IMR-90 (cell line): ENCODE measurements around the gene UBE2D4. TPM values are rescaled to one million over a fixed set of nuclear protein-coding genes. Genes with fewer than 3 reads are reported as not detected.
"Not testable (repeated sequence)": the region's sequence is repeated elsewhere in the genome, so short reads cannot be mapped to it uniquely, and the experiment has no call there.

Experiments
- ATAC-seq: fragments of 200-7000 bp; cut with Tn5 transposase; 2 replicates; pipeline ENCODE4 v1.9.1; 2020; ENCODE audit warnings: low read depth, mild to moderate bottlenecking, moderate library complexity
- BruUV-seq: library from RNA; stranded (reverse); fragments of 400-500 nt; replicated peaks from 2 replicates; lab custom pipeline; 2021; lab: Mats Ljungman, UMichigan
- CTCF ChIA-PET: fragments of 300-600 bp; formaldehyde crosslinking; extraction: SDS; loops from one replicate; lab custom pipeline; 2021; ENCODE audit warnings: antibody characterized with exemption; lab: Yijun Ruan, JAX
- POLR2A ChIA-PET: fragments of 300-600 bp; sonication (Branson Sonifier 250); formaldehyde crosslinking; loops from one replicate; lab custom pipeline; 2022; ENCODE audit warnings: antibody characterized with exemption; ENCODE audit not compliant: unreplicated experiment; lab: Charles Lee
- DNase-seq: peaks from one replicate; pipeline ENCODE4 v3.0.0; 2013
- H2AFZ ChIP-seq: replicated peaks from 2 replicates; pipeline ENCODE3; 2013; ENCODE audit warnings: low read length, mild to moderate bottlenecking; ENCODE audit not compliant: poor library complexity
- H2AK5ac ChIP-seq: 2 replicates; pipeline ENCODE4 v1.6.1; 2013; ENCODE audit warnings: low read depth, low read length, inconsistent platforms
- H2AK9ac ChIP-seq: replicated peaks from 2 replicates; pipeline ENCODE3; 2013; ENCODE audit warnings: mild to moderate bottlenecking, low read depth, low read length, moderate library complexity; ENCODE audit not compliant: poor library complexity
- H2BK120ac ChIP-seq: 2 replicates; pipeline ENCODE4 v1.6.1; 2013; ENCODE audit warnings: low read depth, low read length, inconsistent platforms
- H2BK15ac ChIP-seq: 3 replicates; pipeline ENCODE4 v1.6.1; 2013; ENCODE audit warnings: low read depth, low read length, inconsistent platforms
- H2BK20ac ChIP-seq: 2 replicates; pipeline ENCODE4 v1.6.1; 2013; ENCODE audit warnings: low read depth, mild to moderate bottlenecking, inconsistent platforms, low read length, moderate library complexity
- H2BK5ac ChIP-seq: 2 replicates; pipeline ENCODE4 v1.6.1; 2013; ENCODE audit warnings: mild to moderate bottlenecking, low read depth, low read length, inconsistent platforms; ENCODE audit not compliant: poor library complexity, severe bottlenecking
- H3K14ac ChIP-seq: replicated peaks from 2 replicates; pipeline ENCODE4 v1.6.1; 2013; ENCODE audit warnings: low read depth, low read length, inconsistent platforms
- H3K18ac ChIP-seq: 2 replicates; pipeline ENCODE4 v1.6.1; 2013; ENCODE audit warnings: low read depth, low read length, control low read depth
- H3K23ac ChIP-seq: 2 replicates; pipeline ENCODE4 v1.6.1; 2013; ENCODE audit warnings: low read depth, low read length, inconsistent platforms
- H3K27ac ChIP-seq: 2 replicates; pipeline ENCODE4 v1.5.1; 2013; ENCODE audit warnings: mild to moderate bottlenecking, control low read depth, low read length; ENCODE audit not compliant: insufficient read depth
- H3K27me3 ChIP-seq: 2 replicates; pipeline ENCODE4 v1.6.1; 2013; ENCODE audit warnings: low read length; ENCODE audit not compliant: control insufficient read depth, insufficient read depth
- H3K36me3 ChIP-seq: 2 replicates; pipeline ENCODE4 v1.6.1; 2013; ENCODE audit warnings: low read length, mixed read lengths; ENCODE audit not compliant: control insufficient read depth, insufficient read depth
- H3K4ac ChIP-seq: 2 replicates; pipeline ENCODE4 v1.6.1; 2013; ENCODE audit warnings: low read depth, low read length, inconsistent platforms
- H3K4me1 ChIP-seq: 2 replicates; pipeline ENCODE4 v1.6.1; 2013; ENCODE audit warnings: low read length, mixed read lengths; ENCODE audit not compliant: control insufficient read depth, insufficient read depth
- H3K4me2 ChIP-seq: 2 replicates; pipeline ENCODE4 v1.6.1; 2013; ENCODE audit warnings: low read depth, mild to moderate bottlenecking, control low read depth, low read length, moderate library complexity
- H3K4me3 ChIP-seq: 2 replicates; pipeline ENCODE4 v1.5.1; 2013; ENCODE audit warnings: low read depth, mild to moderate bottlenecking, control low read depth, low read length, moderate library complexity; ENCODE audit not compliant: insufficient read depth
- H3K56ac ChIP-seq: 2 replicates; pipeline ENCODE4 v1.6.1; 2013; ENCODE audit warnings: low read length, inconsistent platforms; ENCODE audit not compliant: insufficient read depth; ENCODE audit errors: extremely low read depth
- H3K79me1 ChIP-seq, 2 experiments: 2 replicates each; pipeline ENCODE4 v1.6.1; 2013; ENCODE audit warnings: low read length in 2 of 2, inconsistent platforms in 1 of 2, low read depth in 1 of 2
- H3K9ac ChIP-seq: 2 replicates; pipeline ENCODE4 v1.6.1; 2013; ENCODE audit warnings: low read depth, low read length, control low read depth
- H3K9me1 ChIP-seq: 2 replicates; pipeline ENCODE4 v1.6.1; 2013; ENCODE audit warnings: low read length, inconsistent platforms; ENCODE audit not compliant: insufficient read depth
- H3K9me3 ChIP-seq: 2 replicates; pipeline ENCODE4 v1.6.1; 2013; ENCODE audit warnings: low read length; ENCODE audit not compliant: control insufficient read depth, insufficient read depth
- H4K20me1 ChIP-seq: 2 replicates; pipeline ENCODE4 v1.6.1; 2013; ENCODE audit warnings: low read length, inconsistent platforms; ENCODE audit not compliant: insufficient read depth
- H4K5ac ChIP-seq: 2 replicates; pipeline ENCODE4 v1.6.1; 2013; ENCODE audit warnings: mild to moderate bottlenecking, low read depth, low read length, control low read depth
- H4K8ac ChIP-seq, 2 experiments: 2 replicates each; pipeline ENCODE4 v1.6.1; 2013; ENCODE audit warnings: low read depth in 2 of 2, low read length in 2 of 2, control low read depth in 1 of 2, inconsistent platforms in 1 of 2
- H4K91ac ChIP-seq: 2 replicates; pipeline ENCODE4 v1.6.1; 2013; ENCODE audit warnings: low read depth, low read length, inconsistent platforms; ENCODE audit not compliant: insufficient read depth
- CEBPB ChIP-seq: IDR thresholded peaks from 2 replicates; pipeline ENCODE4 v1.6.1; 2012; ENCODE audit warnings: low read depth, low read length, improper control_type of control experiment
- WGBS, 2 experiments: methylation state at CpG; one replicate each; pipeline versions ENCODE4 v1.1.5 to v1.1.7; 2013; ENCODE audit warnings: missing lambda C conversion rate in 2 of 2; ENCODE audit not compliant: insufficient read length in 1 of 2; ENCODE audit errors: extremely low coverage in 2 of 2; 5-methylcytosine and 5-hydroxymethylcytosine counted together
- dilution Hi-C: fragments of 300-500 bp; cut with HindIII; formaldehyde crosslinking; loops from one replicate; pipeline ENCODE4 v1.14.3; 2018; ENCODE audit warnings: low sequenced_read_pairs; ENCODE audit not compliant: unreplicated experiment
- in situ Hi-C: fragments of 300-500 bp; cut with MboI; formaldehyde crosslinking; loops from 3 replicates; pipeline ENCODE4 v1.14.3; 2019; ENCODE audit warnings: low sequenced_read_pairs, inconsistent platforms, mixed read lengths
- intact Hi-C: fragments of 100-400 bp; cut with micrococcal nuclease; formaldehyde crosslinking; loops from 2 replicates; pipeline ENCODE4 v1.10.0; 2022
- polyA plus RNA-seq, 3 experiments: library from polyadenylated mRNA; depleted of rRNA; stranded (reverse); fragments of >200 nt; gene quantifications; 2 replicates each; pipeline ENCODE4 v1.2.3, GENCODE V29; 2012; ENCODE audit warnings: low replicate concordance in 1 of 3
- total RNA-seq: library from RNA; depleted of rRNA; stranded (reverse); fragments of >200 nt; gene quantifications from 2 replicates; pipeline ENCODE4 v1.2.3, GENCODE V29; 2012

The UBE2D4 gene
- total and polyA plus RNA-seq, 2 of the 4 experiments (the other 2 are of a cell fraction) = 9.7 to 10.5 TPM

DNA sequence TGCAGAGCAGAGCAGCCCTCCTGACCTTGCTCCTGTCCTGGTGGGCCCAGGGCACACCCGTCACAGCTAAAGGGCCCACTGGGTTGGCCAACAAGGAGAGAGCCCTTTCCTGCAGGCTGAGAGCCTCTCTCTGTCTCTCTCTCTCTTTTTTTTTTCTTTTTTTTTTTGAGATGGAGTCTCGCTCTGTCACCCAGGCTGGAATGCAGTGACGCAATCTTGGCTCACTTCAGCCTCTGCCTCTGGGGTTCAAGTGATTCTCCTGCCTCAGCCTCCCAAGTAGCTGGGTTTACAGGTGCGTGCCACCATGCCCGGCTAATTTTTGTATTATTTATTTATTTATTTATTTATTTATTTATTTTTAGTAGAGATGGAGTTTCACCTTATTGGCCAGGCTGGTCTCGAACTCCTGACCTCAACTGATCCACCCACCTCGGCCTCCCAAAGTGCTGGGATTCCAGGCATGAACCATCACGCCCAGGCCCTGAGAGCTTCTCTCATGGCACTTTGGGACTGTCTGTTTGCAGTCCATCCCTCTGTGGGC is 47.9 kb downstream of the UBE2D4 start:
- in situ Hi-C loops, H4K20me1 ChIP-seq, H3K79me1 ChIP-seq, H2AK9ac ChIP-seq, H3K18ac ChIP-seq, H3K9ac ChIP-seq, H3K4me2 ChIP-seq, H4K91ac ChIP-seq, H3K27ac ChIP-seq, H4K5ac ChIP-seq, H3K4me3 ChIP-seq, H3K4ac ChIP-seq, ATAC-seq, intact Hi-C loops, H3K14ac ChIP-seq, H2AFZ ChIP-seq, H4K8ac ChIP-seq, H3K56ac ChIP-seq, H3K4me1 ChIP-seq, POLR2A ChIA-PET, H2AK5ac ChIP-seq, H2BK15ac ChIP-seq, H3K36me3 ChIP-seq, CTCF ChIA-PET, H3K9me1 ChIP-seq, H3K27me3 ChIP-seq, BruUV-seq, H2BK20ac ChIP-seq, dilution Hi-C loops, DNase-seq, H2BK5ac ChIP-seq, H2BK120ac ChIP-seq, H3K9me3 ChIP-seq, H3K23ac ChIP-seq: not testable (repeated sequence)
- TF ChIP-seq CEBPB = 0 out of 2 replicates have a peak, but pooled peaks have one; percentile 14
- WGBS, 2 experiments = no CpG with 5 or more reads among the region's 8 CpGs

DNA sequence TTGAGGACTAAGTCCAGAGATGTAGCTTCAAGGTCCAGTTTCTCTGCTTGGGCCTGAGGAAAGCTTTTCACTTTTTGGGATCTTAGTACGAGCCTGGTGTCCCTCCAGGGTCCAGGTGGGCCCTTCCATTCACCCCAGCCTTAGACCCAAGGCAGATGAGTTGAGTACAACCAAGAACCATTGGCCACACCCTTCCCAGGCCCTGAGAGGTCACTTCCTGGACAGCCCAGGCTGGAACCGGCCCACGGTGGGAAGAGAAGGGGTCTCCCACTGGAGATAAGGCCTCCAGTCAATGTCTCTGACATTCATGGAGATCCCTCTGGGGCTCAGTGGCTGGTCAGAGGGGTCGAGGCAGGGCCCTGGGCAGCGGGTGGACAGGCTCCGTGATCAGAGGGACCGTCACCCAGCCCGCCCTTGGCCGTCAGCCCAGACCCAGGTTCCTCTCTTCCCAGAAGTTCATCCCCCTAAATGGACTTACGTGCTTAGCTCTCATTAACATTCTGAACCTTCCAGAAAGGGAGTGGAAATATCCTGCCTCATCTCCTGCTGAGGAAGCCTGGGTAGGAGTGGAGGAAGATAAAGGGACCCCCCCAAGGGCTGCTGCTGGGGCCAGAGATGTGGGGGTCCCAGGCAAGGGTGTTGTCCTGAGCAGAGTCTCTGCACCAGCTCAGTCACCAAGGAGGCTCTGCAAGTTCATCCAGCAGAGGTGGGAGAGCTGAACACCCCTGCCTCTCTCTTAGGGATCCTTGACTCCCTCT is 48.7 kb downstream of the UBE2D4 start:
- WGBS, 2 experiments = 93% methylated on average over 5 of the region's 10 CpGs; no CpG with 5 or more reads in 1 of the 2 experiments
- H3K4me3 ChIP-seq, H3K4me1 ChIP-seq, H3K23ac ChIP-seq, H4K8ac ChIP-seq, H3K27me3 ChIP-seq, H2AK5ac ChIP-seq, H2BK5ac ChIP-seq, intact Hi-C loops, H4K5ac ChIP-seq, H3K9me3 ChIP-seq, H4K91ac ChIP-seq, H3K27ac ChIP-seq, H3K36me3 ChIP-seq, H2AK9ac ChIP-seq, in situ Hi-C loops, H2BK15ac ChIP-seq, H2BK20ac ChIP-seq, dilution Hi-C loops, H3K56ac ChIP-seq, H4K20me1 ChIP-seq, H2BK120ac ChIP-seq, POLR2A ChIA-PET, H3K9me1 ChIP-seq, DNase-seq, CTCF ChIA-PET, H3K4me2 ChIP-seq, BruUV-seq, H2AFZ ChIP-seq, H3K14ac ChIP-seq, H3K18ac ChIP-seq, H3K9ac ChIP-seq, ATAC-seq, H3K79me1 ChIP-seq, H3K4ac ChIP-seq: not testable (repeated sequence)
